ENCODE results near the gene KRTAP12-4.
"Not testable (repeated sequence)": the region's sequence is repeated elsewhere in the genome, so short reads cannot be mapped to it uniquely, and the experiment has no call there.

Gene KRTAP12-4, protein sequence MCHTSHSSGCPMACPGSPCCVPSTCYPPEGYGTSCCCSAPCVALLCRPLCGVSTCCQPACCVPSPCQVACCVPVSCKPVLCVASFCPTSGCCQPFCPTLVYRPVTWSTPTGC

DNA sequence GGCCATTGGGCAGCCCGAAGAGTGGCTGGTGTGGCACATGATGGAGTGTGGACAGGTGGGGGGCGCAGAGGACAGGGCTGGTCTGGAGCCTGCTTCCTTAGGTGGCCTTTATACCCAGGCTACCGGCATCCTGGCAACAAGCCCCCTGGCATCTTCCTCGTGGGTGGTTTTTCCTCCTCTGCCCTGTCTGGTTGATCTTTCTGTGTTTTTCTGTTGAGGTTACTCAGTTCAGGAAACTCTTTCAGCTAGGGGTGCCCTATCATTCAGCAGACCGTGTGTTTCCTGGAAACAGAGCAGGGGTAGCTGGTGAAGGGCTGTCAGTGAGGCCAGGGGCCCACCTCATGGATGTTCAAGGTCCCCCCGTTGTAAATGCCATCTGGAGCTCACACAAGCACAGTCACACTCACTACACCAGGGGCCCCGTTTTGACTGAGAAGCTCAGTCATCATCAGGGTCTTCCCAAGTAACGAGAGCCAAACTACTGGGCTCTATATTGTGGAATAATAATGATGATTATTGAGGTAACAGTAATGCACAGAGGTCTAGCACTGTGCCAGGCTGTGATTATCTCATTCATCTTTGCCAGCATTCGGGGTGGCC is at the start of gene KRTAP12-4:
KRTAP12-4 (minus strand) TSS at position 84 of the 600 bp plus-strand sequence; CDS start at position 39, 45 bp downstream.
- DNase-seq (ENCODE audit: low read depth): no peak

GRCh38 chr21:44703731-44704635 is 49.5 kb upstream of the KRTAP12-4 start:
- no peak for DNase-seq (ENCODE audit: low read depth)

DNA sequence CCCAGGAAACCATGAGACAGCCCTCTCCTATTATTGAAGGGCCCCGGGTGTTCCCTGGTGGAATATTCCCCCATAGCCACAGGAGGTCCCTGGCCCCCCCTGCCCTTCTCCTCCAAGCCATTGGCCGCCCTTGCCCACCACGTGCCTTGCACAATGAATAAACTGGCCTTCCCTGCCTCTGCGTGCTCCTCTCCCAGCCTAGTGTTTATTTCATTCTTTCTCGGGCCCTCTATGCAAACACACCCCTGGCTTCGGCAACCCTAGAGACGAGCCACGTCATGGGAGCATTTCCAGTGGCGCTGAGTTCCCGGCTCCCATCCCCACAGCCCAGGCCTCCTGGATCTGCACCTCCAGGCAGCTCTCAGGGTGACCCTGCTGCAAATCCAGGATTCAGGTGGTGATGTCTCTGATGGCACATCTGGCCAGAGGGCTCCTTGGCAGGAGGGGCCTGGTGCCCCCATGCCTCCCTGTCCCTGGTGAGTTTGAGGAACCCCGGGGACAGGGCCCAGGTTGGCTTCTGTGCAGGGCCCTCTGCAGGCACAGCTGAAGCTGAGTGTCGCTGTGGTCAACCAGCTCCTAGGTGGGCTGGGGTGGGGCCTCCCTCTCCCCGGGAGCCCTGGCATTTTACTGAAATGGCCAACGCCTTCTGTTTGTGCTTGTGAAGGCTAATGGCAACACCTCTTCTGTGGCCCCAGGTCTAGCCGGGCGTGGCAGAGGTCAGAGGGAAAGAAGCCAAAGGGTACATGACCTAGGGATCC is 48.7 kb upstream of the KRTAP12-4 start:
- DNase-seq (ENCODE audit: low read depth): no peak

DNA sequence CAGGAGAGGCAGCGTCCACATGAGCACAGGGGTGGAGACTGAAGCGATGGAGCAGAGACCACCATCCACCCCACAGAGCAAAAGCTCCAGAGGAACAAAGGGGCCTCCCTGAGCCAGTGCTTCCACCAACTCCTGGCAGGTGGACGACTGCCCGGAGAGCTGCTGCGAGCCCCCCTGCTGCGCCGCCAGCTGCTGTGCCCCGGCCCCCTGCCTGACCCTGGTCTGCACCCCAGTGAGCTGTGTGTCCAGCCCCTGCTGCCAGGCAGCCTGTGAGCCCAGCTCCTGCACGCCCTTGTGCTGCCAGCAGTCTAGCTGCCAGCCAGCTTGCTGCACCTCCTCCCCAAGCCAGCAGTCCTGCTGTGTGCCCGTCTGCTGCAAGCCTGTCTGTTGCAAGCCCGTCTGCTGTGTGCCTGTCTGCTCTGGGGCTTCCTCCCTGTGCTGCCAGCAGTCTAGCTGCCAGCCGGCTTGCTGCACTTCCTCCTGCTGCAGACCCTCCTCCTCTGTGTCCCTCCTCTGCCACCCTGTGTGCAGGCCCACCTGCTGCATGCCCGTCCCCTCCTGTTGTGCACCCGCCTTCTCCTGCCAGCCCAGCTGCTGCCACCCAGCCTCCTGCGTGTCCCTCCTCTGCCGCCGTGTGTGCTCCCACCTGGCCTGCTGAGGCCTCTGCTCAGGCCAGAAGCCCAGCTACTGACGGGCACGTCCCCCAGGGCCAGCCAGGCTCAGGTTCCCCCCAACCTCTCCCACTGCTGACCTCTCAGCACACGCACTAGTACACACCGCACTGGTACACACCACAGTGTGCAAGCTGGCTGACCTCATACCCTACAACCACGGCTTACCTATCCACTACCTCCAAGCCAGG is 47.9 kb upstream of the KRTAP12-4 start:
- DNase-seq (ENCODE audit: low read depth): no peak

DNA sequence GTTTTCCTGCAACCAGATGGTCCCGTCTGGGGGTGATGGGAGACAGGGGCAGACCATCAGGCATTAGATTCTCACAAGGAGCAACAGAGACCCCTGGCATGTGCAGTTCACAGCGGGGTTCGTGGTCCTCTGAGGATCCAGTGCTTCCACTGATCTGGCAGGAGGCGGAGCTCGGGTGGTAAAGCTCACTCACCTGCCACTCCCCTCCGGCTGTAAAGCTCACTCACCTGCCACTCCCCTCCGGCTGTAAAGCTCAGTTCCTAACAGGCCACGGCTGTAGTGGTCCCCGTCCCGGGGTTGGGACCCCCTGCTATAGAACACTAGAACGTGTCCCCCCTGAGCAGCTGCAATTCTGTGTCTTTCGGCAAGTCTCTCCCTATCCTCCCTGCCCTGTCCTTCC is 47.1 kb upstream of the KRTAP12-4 start:
- DNase-seq (ENCODE audit: low read depth): no peak

GRCh38 chr21:44701023-44701400 is 46.6 kb upstream of the KRTAP12-4 start:
- no peak for DNase-seq (ENCODE audit: low read depth)

DNA sequence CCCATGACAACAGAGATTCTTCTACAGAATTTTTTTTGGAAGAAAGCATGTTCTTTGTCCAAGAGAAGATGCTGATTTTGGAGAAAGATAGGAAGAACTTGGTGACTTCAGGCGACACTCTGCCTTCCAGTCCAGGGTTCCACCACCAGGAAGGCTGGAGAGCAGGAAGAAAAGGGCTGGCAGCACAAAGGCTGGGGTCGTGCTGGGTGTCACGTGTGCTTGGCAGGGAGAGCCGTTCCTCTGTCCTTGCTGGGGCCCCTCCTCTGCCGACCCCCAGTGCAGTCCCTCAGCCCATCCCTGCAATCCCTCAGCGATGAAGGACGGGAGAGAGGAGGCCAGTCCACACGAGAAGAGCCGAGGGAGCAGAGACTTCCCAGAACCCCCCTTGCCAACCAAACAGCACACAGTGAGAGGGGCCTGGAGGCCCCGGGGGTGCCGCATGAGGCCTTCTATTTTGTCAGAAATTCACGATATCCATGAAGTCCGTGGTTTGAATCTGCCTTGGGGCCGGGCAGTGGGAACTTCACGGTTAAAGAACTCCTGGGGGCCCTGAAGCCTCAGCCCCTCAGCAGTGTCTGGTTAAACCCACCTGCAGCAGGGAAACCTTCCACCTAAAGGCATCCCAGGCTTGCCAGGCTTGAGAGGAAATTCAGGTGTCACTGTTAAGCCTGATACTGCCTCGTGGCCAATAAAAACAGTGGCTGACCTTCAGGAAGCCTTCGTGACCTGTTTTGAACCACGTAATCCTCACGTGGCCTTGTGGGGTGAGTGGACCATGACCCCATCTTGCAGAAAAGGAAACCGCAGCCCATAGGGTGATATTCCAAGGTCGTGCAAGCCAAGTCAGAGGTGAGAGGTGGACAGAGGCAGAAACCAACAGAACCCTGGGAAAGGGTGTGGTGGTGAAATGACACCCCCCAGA is 45.9 kb upstream of the KRTAP12-4 start:
- no peak for DNase-seq (ENCODE audit: low read depth)

GRCh38 chr21:44699502-44700001 is 45.1 kb upstream of the KRTAP12-4 start:
- no peak for DNase-seq (ENCODE audit: low read depth)

DNA sequence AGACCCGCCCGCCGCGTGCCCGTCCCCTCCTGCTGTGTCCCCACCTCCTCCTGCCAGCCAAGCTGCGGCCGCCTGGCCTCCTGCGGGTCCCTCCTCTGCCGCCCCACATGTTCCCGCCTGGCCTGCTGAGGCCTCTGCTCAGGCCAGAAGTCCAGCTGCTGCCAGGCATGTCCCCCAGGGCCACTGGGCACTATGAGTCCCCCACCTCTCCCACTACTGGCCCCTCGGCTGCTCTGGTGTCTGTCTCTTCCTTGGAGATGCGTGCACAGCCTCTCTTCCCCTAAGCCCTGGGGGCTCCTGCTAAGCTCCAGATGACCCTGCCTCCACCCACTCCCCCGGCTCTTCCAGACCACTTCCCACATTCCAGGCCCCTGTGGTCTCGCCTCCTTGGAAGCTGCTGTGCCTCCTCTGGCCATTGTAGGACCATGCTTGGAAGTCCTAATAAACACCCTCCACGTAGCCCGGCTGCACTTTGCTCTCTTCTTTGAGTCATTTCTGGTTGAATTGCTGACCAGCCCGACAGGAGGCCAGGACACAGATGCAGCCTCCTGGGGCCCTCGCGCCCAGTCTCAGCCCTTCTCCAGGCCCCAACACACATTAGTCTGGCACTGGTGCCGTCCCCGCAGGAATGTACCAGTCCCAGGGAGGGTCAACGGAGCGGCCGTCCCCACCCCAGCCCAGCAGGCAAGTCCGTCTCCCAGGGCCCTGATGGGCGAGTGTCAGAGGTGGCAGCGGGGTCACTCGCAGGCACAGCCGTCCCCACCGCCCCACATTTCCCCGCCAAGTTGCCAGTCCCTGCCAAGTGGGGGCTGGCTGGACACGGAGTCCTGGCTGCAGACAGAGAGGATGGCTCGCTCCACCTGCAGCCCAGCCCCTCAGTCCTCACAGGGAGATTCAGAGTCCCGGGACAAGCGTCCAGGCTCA is 43.6 kb upstream of the KRTAP12-4 start:
- no peak for DNase-seq (ENCODE audit: low read depth)

DNA sequence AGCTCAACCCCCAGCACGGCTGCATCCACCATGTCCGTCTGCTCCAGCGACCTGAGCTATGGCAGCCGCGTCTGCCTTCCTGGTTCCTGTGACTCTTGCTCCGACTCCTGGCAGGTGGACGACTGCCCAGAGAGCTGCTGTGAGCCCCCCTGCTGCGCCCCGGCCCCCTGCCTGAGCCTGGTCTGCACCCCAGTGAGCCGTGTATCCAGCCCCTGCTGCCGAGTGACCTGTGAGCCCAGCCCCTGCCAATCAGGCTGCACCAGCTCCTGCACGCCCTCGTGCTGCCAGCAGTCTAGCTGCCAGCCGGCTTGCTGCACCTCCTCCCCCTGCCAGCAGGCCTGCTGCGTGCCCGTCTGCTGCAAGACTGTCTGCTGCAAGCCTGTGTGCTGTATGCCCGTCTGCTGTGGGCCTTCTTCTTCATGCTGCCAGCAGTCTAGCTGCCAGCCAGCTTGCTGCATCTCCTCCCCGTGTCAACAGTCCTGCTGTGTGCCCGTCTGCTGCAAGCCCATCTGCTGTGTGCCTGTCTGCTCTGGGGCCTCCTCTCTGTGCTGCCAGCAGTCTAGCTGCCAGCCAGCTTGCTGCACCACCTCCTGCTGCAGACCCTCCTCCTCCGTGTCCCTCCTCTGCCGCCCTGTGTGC is 42.8 kb upstream of the KRTAP12-4 start, which contains the start of gene KRTAP10-12:
KRTAP10-12 (plus strand) TSS at position 1 of the 639 bp plus-strand sequence; CDS start at position 31, 30 bp downstream.
- not testable (repeated sequence) for DNase-seq (ENCODE audit: low read depth)

DNA sequence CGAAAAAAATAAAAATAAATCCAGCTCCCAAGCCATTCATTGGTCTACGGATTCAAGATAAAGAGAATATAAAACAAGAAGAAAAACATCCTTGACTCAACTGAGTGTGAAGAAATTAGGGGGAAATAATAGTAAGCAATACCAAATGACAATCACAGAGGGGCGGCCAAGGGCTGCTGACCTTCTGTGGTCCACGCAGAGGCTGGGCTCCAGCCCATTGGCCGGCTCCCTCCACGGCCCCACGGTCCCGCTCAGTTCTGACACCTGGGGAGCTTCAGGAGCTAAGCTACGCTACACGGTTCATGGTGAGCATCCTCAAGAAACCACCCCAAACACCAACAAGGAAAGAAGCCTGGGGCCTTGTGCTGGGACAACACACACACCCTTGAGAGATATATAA is 42.1 kb upstream of the KRTAP12-4 start:
- no peak for DNase-seq (ENCODE audit: low read depth)

- DNase-seq (ENCODE audit: low read depth): no peak
Measured at GRCh38 chr21:44695641-44696040, 41.2 kb upstream of the KRTAP12-4 start.

DNA sequence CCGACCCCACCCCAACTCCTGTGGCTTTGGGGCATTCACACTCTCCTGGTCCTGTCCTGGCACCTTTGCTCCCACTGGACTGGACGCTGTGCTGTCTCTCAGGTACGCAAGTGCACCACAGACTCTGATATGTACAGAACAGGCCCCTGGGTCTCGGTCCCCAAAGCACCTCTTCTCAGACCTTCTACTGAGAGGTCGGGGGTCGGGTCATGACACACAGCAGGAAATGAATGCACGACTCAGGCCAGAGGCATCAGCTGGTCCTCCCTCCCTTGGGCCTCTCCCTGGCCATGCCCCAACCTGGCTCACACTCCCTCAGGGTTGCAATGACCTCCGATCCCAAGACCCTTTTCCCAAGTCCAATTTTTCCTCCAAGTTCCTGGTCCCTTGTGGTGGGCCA is 40.7 kb upstream of the KRTAP12-4 start:
- no peak for DNase-seq (ENCODE audit: low read depth)

GRCh38 chr21:44694776-44695175 is 40.3 kb upstream of the KRTAP12-4 start:
- DNase-seq (ENCODE audit: low read depth): no peak

GRCh38 chr21:44692798-44693512 is 38.5 kb upstream of the KRTAP12-4 start:
- no peak for DNase-seq (ENCODE audit: low read depth)

GRCh38 chr21:44691686-44692085 is 37.2 kb upstream of the KRTAP12-4 start:
- no peak for DNase-seq (ENCODE audit: low read depth)

DNA sequence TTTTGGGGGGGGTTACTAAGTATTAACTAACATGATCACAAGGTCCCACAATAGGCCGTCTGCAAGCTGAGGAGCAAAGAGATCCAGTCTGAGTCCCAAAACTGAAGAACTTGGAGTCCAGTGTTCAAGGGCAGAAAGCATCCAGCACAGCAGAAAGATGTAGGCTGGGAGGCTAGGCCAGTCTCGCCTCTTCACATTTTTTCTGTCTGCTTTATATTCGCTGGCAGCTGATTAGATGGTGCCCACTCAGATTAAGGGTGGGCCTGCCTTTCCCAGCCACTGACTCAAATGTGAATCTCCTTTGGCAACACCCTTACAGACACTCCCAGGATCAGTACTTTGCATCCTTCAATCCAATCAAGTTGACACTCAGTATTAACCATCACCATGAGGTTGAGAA is 35.3 kb upstream of the KRTAP12-4 start:
- DNase-seq (ENCODE audit: low read depth): not testable (repeated sequence)

- no peak for DNase-seq (ENCODE audit: low read depth)
Measured at GRCh38 chr21:44687671-44688070, 33.2 kb upstream of the KRTAP12-4 start.

Data from stimulated activated CD8-positive, alpha-beta memory T cell treated with anti-CD3 and anti-CD28 coated beads, Interleukin-15, amount 100 ng/mL, for 24 hours (primary cell).